Iris pigment epithelial cell (primary cell): ENCODE measurements around the gene CLIC4.
"Not testable (repeated sequence)": the region's sequence is repeated elsewhere in the genome, so short reads cannot be mapped to it uniquely, and the experiment has no call there.

ENCODE experiments used
- DNase-seq: peaks from one replicate; pipeline ENCODE4 v3.0.0-alpha.2; 2011; ENCODE audit warnings: low read depth

CLIC4 gene

GRCh38 chr1:24822887-24823286, 77.6 kb downstream of the CLIC4 start:
- DNase-seq: peak; percentile 48

- not testable (repeated sequence) for DNase-seq
Measured at GRCh38 chr1:24823486-24823885, 78.2 kb downstream of the CLIC4 start.

- DNase-seq: no peak
Measured at GRCh38 chr1:24825174-24825573, 79.9 kb downstream of the CLIC4 start.

- DNase-seq: no peak
Measured at GRCh38 chr1:24826510-24826909, 81.3 kb downstream of the CLIC4 start.

GRCh38 chr1:24827379-24828135, 82.3 kb downstream of the CLIC4 start:
- DNase-seq: no peak

GRCh38 chr1:24828183-24828886, 83.1 kb downstream of the CLIC4 start:
- DNase-seq: no peak

- no peak for DNase-seq
Measured at GRCh38 chr1:24828887-24829192, 83.6 kb downstream of the CLIC4 start.

GRCh38 chr1:24830680-24831272, 85.5 kb downstream of the CLIC4 start:
- peak; percentile 74 for DNase-seq

GRCh38 chr1:24841593-24841992, 96.3 kb downstream of the CLIC4 start:
- no peak for DNase-seq

- DNase-seq: no peak
Measured at GRCh38 chr1:24846671-24847070, 101.4 kb downstream of the CLIC4 start.

- peak; percentile 77 for DNase-seq
Measured at GRCh38 chr1:24847995-24848881, 103.0 kb downstream of the CLIC4 start.

GRCh38 chr1:24849672-24850295, 104.5 kb downstream of the CLIC4 start:
- DNase-seq: peak; percentile 24

GRCh38 chr1:24850328-24850920, 105.2 kb downstream of the CLIC4 start:
- peak; percentile 51 for DNase-seq

- DNase-seq: no peak
Measured at GRCh38 chr1:24853649-24854048, 108.4 kb downstream of the CLIC4 start.

GRCh38 chr1:24855474-24855873, 110.2 kb downstream of the CLIC4 start:
- no peak for DNase-seq

- no peak for DNase-seq
Measured at GRCh38 chr1:24856787-24857506, 111.7 kb downstream of the CLIC4 start.

GRCh38 chr1:24857507-24858133, 112.4 kb downstream of the CLIC4 start:
- peak; percentile 27 for DNase-seq

GRCh38 chr1:24858277-24858676, 113.0 kb downstream of the CLIC4 start:
- DNase-seq: no peak

- DNase-seq: no peak
Measured at GRCh38 chr1:24859063-24860010, 114.1 kb downstream of the CLIC4 start.
